Cerebellar cortex (tissue), 1 donor: ENCODE results near the gene TSPAN2.
A peak's percentile ranks its signal among the peaks of the same experiment; 100 is the strongest.

ENCODE experiments used
- DNase-seq: peaks from one replicate; pipeline ENCODE4 v3.0.0-alpha.2; 2015; ENCODE audit warnings: low spot score

Gene TSPAN2

DNA sequence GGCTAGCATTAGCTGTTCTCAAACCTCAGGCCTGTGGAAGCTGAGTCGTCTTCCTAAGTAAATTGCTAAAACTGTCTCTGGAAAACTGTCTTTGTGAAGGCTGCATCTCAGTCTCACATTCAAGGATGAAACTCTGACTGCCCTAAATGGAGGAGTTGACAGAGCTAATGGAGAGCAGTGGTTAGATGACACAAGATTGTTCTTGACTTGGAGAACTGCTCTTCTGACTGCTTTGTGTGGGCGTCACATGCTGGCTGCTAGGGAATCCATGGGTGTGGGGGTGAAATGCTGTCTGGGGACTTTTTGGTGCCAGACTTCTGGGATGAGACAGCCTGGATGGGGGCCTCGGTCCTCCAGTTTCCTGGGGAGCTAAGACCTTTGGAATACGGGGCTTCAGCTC, 24.5 kb upstream of the TSPAN2 start:
- no peak for DNase-seq

DNA sequence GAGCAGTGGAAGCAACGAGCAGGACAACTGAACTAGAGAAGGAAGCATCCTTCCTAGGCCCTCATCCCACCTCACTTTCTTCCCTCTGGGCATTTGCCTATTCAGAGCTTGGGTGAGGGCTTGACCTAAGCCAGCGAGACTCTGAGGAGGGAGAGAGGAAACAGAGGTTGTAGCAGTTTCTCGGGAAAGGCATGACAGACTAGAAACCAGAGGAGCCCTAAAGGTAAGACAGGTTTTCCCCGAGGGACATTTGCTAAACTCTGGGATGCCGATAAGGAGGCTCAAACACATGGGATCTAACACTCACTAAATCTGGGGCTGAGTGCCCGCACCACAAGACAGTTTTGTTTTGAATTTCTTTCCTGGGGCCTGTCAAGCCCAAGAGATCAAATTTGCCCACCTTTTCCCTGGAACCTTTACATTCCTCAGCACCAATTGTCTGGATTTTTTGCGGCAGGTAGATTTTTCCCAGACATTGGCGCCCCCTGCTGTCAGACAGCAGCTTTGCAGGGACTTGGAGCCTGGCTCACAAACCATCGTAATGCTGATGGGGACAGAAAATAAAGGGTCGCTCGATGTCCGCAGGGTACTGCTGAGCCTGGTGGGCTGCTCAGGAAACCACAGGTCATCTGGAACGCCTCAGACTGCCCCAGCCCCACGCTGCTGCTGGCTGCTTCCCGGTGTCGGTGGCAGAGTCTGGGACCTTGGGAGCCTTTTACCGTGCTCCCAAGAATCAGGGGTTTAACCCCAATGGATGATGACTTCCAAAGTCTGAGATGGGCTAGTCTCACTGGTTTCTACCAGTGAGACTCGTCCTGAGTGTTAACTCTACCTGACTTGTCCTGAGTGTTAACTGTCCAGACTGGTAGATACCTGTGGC, 23.4 kb upstream of the TSPAN2 start:
- peak; percentile 26 for DNase-seq

DNA sequence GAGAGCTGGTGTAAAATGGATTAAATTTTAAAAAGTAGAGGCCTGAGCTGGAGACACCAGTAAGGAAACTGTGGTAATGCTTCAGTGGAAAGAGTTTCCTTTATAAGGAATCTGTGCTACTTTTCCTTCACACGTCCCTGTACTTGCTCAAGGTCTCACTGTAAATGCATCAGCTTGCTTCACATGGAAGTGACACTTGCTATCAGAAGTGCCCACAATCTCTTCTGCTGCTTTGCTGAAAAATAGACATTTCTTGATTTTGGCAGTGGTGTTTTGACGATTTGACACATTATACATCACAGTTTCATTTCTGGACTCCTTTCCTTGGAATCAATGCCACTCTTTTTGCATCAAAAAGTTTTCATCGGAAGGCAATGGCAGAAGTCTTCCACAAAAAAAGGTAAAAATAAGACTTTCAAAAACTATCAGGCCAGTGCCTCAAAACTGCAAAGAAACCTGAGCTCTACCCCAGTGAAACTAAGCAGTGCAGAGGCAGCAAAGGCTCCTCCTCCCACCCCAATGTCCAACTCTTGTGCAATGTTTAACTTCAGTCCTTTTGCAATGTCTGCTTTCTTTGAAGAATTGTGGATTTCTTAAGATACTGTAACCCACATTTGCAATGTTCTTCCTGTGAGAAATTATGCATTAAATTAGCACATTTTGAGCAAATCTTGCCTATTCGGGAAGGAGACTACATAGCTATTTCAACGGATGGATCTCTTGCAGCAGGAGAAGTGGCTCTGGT, 18.4 kb upstream of the TSPAN2 start:
- DNase-seq, result no peak

DNA sequence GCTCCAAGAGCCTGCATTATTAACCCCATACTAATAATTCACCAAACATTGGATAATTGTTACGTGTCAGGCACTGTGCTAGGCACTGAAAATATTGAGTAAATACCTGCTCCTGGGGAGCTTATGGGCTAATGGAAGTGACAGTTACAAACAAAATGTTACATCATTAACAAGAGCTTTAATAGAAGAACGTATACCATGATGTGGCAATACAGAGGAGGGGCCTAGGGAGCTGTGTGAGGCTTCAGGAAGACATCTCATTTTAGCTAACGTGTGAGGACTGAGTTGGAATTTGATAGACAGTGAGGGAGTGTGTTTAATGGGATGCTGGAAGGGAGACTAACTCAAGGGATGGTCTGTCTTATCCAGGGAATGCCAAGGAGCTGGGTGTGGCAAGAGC, 16.5 kb upstream of the TSPAN2 start:
- no peak for DNase-seq

DNA sequence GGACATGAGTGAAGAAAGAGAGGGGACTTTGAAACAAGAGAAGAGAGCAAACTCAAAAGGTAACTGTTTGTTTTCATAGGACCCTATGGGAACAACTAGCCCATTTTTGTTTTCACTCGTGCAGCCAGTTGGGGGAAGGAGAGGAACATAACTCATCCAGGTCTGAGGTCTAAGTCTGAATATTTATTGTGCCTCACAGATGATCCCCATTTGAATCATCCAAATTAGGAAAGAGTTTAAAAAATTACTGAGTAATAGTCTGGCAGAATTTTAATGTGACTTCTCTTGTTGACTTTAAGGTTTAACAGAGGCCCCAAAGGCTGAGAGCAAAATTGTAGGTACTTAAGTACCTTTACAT, 10.4 kb upstream of the TSPAN2 start:
- no peak for DNase-seq

DNA sequence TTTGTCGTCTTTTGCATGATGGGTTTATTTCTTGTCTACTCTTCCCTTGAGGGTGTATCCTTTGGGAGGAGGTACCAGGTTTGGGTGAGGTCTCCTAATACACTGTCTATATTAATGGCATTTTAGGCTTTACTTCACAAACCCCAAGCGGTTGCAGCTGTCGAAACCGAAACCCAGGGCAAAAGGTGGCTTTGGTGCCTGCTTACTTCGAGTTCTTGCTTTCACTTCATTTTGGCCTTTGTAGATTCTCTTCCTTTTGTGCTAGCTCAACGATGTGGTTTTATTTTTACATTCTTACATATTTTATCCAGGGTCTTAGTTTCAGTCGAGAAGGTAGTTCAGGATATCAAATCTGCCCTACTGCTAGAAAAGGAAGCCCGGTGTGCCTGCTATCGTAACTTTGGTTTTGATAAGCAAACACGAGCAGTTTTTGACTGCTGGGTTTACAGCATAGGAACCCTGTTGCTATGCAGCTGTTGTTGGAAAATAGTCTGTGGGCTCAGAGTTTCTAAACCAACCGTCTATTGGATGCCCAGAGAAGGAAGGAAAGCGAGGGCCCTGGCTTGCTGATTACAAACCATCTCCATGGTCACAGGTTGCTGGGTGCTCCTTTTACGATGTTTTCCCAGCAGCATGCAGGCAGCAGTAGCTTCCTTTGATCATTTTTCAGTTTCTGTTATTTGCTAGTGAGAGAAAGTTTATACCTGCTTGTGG, 9.8 kb upstream of the TSPAN2 start:
- no peak for DNase-seq

DNA sequence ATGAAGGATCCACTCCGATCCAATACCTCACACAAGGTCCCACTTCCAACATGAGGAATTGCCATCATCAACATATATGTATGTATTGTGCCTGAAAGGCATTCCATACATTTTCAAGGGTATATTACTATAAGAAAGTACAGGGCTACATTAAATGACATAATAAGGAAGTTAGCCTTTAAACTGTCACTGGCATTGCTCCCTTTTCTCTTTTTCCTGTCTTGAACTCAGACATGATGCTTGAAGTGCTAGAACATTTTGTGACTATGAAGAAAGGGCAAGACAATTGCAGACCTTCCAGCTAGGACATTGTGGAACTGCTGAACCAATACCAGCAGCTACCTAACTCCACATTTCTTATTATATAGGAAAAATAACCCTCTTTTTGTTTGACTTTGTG, 2.9 kb upstream of the TSPAN2 start:
- DNase-seq, result no peak

DNA sequence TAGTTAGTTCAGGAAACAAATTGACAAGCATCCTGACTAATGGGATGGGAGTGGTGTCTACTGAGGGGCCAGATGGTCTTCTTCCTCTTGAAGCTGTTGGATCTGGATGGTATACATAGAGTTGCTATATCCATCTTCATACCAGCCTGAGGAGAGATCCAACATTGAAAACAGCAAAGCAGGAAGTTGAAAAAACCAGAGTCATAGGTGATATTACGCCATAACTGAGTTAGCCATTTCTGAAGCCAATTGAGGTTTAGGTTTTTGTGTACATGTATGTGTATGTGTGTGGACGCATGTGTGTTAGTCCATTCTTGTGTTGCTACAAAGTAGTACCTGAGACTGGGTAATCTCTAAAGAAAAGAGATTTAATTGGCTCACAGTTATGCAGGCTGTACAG, 2.3 kb upstream of the TSPAN2 start:
- DNase-seq, result no peak

DNA sequence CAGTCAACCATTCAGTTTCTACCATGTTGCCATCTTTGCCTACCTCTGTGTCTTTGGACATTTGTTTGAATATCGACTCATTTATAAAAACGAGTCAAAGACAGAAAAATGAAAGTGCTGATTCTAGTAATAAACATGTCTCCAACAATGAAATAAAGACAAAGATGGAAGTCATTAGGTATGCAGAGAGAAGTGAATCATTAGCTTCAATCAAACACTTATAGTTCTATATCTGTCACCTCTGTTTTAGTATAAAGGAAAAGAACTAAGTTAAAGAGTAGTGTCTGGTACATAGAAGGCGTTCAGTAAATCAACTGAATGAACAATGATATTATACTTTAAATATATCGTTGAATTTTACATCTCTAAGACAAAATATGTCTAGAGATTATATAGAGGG, 1.7 kb upstream of the TSPAN2 start:
- no peak for DNase-seq

DNA sequence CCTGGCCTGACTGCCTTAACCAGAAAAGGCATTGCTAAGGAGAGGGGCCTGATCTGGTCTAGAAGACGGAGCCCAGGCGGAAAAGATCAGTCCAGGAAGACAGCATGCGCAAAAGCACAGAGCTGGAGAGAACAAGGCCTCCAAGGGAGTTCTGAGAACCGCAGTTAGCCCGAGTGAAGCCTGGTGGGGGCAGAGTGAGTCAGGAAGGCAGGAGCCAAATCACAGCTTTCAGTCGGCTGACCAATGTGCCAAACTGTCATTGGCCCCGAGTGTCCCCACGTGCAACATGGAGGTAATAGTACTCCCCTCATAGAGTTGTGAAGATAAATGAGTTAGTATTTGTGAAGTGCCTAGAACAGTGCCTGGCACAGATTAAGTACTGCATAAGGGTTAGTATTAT, 1.2 kb upstream of the TSPAN2 start:
- no peak for DNase-seq

DNA sequence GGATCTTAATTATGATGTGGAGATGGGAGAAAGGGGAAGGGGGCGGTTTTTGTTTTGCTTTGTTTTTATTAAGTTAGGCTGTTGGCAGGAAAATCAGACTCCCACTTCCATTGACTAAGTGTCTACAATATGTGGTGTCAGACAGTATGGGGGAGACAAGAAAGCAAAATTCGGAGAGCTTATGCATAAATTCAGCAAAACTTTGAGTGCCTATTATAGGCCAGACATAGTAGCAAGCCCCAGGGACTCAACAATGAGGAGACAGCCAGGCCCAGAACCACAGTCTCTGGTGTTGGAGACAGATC, 835 bp upstream of the TSPAN2 start:
- no peak for DNase-seq

DNA sequence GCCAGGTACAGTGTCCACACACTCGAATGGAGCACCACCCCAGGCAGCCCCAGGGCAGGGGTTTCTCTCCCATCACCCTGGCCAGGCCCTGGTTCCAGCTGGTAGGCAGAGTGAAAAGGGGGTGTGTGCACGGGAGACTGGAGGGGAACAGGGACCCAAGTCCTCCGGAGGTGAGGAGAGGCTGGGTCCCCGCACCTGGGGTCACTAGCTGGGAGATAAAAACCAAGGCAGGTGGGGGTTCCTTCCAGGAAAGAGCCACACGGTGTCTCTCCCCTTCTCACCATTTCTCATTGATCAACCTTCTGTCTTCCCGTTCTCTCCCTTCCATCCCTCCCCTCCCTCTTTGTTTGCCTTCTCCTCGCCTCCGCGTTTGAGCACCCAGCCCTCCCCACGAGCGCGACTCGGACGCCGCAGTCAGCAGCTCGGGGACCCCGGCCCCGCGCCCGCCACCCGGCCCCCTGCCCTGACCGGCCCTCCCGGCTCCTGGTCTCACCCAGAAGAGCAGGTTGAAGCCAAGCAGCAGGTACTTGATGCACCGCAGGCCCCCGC, 358 bp downstream of the TSPAN2 start:
- no peak for DNase-seq

DNA sequence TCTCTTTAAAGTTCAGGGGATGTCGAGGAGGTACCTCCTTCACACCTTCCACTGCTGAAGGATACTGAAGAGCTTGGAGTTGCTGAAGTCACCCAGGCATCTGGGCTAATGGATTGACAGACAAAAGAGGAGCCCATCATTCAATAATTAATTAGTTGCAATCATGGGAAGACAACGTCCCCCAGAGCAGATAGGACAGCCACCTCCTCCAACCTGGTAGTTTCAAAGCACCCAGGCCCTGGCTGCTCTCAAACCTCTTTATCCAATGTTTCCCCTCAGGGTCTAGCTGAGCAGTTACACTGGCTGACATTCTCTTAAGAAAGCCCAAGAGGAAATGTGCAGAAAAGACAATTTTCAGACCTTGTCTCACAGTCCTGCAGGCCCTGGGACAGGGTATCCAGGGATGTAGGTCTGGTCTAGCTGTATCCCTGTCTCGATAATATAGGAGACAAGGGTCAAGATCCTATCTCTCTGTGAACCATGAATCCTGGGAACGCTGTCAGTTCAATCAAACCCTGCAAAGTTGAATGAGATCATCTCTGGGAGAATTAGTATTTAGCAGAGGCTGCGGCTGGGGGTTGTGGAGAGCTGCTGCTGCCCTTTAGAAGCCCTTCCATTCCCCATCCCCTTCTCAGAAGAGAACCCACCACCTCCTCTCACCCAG, 1.1 kb downstream of the TSPAN2 start:
- DNase-seq, result no peak

DNA sequence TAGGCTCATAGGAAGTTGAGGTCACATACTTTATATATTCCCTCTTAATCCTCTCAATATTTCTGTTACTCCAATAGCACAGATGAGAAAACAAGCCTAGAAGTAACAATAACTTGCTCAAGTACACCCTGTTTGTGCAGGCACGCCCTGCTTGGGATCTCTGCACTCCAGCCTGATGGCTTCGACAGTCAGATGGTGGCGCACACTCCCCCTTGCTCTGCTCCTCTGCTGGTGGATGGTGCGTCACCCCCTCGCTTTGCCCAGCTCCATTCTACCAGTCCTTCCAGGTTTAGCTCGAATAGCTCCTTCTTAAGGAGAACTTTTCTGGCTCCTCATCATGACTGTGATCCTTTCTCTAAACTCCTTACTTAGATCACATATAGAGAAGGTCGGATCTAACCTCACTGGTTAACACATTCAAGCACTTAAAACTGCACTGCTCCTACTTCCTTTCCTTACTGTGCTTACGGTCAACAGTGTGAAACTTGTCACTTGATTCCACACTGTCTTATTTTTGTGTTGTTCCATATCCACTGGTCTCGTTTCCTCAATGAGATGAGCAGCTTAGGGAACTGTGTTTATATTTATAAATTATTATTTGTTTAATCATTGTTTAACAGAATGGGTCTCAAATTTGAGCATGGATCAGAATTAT, 3.0 kb downstream of the TSPAN2 start:
- no peak for DNase-seq

DNA sequence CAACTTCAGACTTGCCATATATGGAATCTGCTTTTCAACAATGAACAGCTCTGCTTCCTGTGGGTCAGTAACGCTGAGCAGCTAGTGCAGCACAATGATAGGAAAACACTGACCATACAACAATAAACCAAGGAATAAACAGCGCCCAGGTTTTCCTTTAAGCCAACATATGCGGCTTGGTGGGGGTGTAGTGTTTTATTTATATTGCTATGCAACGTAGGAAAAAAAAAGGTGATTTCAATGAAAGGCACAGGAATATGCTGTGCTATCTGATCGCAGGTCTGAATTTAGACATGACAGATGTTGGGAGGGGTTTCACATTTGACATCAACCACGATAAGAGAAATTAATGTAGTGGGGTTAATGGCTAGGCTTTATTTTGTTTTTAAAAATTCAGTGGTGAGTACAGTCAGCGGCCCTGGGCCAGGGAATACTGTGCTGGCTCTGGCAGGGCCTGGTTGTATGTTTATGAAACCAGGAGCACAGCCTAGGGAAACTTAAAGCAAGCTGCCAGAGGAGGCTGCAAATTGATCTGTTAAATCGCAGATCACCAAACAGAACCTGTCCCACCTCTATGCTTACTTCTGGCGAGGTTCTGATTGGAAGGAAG, 4.3 kb downstream of the TSPAN2 start:
- no peak for DNase-seq

DNA sequence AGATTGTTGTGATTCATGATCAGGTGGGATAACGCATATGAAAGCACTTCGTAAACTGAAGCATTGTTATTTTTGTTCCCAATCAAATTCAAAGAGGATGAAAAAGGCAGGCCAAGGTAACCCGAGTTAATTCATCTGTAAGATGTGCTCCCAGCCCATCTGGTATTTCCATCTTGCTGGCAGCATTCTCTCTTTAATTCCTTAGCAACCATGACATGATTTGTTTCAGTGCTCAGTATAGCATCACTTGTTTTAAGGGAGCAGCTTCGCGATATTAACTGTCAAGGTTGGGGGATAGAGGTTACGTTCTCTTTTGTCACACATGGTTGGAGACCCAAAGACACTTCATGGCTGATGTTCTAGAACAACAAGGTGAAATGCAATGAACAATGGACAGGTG, 6.4 kb downstream of the TSPAN2 start:
- peak; percentile 52 for DNase-seq

DNA sequence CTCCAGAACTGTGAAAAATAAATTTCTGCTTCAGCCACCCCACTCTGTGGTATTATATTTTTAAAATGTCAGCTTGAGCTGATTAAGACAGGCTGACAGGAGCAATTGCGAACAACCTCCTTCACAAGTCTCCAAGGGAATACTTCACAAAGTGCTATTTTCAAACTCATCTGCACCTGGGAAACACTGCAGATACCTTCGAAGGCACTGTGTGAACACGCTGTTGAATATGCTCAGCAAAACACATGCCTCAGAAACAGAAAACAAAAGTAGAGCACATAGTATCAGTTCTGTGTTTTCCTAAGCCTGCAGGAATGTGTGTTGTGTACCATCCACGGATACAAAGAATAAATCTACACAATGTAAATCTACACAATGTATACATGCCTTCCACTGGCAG, 10.6 kb downstream of the TSPAN2 start:
- DNase-seq, result no peak

DNA sequence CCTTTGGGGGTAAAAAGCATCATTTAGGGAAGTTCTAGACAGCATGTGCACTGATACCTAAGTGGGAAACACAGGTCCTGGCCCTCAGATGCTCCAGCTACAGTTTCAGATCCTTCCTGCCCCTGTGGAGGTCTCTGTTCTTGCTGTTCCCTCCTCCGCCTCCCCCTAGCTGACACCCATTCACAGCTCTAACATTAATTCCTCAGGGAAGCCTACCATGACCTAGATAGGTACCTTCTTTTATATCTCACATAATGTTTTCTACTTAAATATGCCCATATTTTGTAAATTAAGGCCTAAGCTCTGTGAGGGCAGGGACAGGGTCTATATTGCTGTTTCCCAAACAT, 11.3 kb downstream of the TSPAN2 start:
- no peak for DNase-seq

DNA sequence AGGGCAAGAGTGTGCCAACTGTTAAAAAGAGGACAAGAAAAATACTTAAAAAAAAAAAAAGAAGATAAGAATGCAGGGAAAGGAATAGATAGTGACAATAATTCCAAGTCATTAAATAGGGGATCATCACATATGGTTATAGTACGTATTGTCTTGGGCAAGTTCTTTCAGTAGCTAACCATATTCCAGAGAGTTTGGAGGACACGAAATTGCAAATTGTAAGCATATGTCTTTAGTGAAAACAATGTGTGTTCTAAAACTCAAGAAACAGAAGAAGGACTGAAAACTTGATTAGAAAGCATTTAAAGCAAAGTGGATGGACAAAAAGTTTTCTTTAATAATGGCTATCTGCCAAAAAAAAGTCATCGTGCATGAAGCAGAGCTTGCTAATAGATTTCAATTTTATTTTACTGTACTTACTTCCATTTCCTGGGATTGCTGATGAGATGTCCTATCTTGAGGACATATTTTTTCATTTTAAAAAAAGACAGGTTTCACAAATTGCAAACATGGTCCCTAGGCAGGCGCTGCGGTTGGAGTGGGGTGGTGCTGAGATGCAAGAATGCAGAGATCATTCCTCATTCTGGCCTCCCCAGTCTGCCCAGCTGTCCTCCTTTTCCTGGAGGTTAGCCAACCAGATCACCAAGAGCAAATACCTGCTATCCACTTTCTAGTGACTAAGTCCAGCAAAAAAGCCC, 11.9 kb downstream of the TSPAN2 start:
- no peak for DNase-seq

DNA sequence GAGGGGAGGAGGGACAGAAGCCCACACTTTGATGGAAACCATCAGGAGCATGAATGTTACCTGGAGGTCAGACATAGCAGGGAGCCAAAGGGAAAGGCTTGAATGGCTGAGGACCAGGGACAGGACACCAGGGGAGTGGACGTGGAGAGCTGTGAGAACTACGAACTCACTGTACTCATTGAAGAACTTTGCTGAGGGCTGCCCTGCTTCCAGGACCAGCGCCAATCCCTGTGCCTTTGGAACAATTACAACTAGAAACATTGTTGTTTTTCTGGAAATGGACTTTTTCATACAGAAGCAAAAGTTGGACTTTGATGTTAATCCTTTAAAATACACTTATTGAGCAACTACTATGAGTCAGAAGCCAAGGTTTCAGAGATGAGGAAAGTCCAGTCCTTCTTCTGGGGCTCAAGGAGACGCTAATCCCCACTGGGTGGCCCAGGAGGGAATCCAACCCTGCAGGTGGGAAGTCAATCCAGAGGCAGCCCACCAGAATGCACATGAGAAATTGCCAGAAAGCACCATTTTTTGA, 12.9 kb downstream of the TSPAN2 start:
- no peak for DNase-seq
